ENCODE results near the gene SLC27A3.

SLC27A3 gene, protein sequence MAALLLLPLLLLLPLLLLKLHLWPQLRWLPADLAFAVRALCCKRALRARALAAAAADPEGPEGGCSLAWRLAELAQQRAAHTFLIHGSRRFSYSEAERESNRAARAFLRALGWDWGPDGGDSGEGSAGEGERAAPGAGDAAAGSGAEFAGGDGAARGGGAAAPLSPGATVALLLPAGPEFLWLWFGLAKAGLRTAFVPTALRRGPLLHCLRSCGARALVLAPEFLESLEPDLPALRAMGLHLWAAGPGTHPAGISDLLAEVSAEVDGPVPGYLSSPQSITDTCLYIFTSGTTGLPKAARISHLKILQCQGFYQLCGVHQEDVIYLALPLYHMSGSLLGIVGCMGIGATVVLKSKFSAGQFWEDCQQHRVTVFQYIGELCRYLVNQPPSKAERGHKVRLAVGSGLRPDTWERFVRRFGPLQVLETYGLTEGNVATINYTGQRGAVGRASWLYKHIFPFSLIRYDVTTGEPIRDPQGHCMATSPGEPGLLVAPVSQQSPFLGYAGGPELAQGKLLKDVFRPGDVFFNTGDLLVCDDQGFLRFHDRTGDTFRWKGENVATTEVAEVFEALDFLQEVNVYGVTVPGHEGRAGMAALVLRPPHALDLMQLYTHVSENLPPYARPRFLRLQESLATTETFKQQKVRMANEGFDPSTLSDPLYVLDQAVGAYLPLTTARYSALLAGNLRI

DNA sequence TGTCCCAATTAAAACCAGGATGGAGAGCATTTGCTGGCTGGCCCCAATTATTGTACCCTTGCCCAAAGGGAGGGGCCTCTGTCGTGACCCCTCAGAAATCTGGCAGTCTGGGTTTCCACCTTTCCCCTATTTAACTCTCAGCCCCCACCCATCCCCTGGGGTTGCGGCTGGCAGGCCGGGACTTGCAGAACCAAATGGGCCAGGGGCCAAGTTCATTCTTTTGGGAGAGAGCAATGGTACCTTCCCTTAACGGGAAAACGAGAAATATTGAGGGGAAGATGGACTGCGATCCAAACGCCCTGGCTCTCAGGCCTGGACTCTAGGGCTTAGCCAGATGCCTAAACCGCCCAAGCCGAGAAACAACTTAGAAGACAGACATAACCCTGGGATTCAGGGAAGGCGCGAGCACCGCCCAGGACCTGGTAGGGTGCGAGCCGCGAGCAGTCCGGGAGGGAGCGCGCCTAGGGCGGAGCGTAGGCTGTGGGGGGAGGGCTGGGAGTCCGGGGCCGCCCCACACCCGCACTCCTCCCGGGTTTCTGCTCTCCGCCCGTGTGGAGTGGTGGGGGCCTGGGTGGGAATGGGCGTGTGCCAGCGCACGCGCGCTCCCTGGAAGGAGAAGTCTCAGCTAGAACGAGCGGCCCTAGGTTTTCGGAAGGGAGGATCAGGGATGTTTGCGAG lies at the start of gene SLC27A3:
TSS of gene SLC27A3 (plus strand) at position 628 of the 678 bp plus-strand sequence. CDS start 91 bp downstream, outside the sequence.
- DNase-seq, result no peak

DNA sequence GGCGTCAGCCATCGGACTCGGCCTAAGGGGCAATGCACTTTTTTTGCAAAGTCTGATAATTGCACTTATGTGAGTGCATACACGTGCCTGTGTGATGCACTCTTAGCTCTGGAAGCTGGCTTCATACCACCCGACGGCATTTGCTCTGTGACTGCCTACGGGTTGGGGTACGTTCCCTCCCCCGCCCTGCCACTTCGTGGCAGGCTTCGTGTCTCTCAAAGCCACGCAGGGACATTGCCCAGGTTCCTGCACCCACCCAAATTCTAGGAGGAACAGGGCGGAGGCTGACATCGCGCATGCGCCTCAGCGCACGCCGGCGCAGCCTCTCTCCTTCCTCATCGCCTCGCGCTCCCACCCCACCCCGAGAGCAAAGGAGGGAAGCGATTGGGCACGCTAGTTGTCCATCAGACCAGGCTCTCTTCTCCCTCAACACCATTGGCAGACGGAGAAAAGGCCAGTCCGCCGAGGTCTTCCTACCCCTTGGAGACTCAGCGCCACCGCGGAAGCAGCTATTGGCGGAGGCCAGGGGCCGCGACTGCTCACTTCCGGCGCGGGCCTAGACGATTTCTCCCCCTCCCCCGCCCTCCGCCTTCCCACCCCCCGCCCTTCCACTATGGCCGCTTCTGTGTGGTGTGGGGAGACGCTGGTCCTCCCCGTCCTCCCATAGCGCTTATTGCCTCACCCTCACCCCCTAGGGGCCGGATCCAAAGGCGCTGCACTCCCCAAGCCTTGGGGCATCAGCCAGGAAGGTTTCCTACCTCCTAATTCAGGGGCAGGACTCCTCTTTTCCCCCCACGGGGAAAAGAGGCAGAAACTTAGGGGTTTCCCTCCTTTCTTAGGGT lies 47.5 kb upstream of the SLC27A3 start, which contains the start of gene INTS3:
TSS of gene INTS3 (plus strand) at position 588 of the 842 bp plus-strand sequence. CDS start 585 bp downstream, outside the sequence.
- DNase-seq, result peak; percentile 100

DNA sequence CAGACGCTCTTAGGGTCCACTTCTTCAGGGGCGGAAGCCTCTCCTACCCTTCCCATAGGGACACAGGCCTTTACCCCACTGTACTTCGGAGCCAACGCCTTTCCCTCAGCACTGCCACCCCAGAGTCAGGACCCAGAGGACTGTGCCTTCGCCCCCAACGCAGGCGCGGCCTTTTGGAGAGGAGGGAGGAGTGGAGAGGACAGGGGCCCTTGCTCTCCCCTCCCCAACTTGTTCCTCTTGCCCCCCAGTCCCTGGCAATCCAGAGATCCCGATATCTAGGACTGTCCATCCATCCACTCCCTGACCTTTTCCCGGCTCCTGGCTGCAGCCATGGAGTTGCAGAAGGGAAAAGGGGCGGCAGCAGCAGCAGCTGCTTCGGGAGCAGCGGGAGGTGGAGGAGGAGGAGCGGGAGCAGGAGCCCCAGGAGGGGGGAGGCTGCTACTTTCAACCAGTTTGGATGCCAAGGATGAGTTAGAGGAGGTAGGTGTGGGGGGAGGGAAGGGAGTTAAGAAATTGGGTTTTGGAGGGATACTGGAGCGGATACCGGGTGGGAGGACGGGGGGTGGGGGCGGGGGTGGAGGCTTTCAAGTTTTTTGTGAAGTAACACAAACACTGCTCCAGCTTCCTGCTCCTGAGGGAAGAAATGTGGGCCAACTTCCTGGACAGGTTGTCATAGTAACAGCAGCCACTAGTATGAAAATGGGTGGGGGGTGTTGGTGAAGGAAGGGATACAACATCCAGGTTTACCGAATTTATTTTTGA lies 46.7 kb upstream of the SLC27A3 start:
- DNase-seq, result peak; percentile 25

DNA sequence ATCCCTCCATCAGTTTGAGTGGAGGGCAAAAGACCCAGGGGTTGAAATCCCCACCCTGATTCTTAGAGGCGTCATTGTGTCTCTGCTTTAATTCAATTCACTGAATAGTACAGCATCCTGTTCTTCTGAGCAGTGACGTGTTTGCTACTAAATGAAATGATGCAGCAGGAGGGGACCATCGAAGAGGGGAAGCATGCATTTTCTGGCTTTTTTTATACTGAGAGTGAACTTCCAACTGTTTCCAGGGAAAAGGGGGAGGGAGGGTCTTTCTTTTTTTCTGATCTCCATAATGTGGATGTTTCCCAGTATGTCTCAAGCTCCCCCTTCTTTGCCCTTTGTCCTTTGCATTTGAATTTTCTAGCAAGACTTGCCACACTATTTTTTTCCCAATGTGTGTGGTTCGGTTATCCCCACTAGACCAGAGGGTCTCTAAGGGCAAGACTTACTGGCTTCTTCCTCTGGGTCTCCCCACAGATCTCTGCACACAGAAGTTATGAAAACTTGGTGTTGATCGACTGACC lies 44.7 kb upstream of the SLC27A3 start:
- no peak for DNase-seq

DNA sequence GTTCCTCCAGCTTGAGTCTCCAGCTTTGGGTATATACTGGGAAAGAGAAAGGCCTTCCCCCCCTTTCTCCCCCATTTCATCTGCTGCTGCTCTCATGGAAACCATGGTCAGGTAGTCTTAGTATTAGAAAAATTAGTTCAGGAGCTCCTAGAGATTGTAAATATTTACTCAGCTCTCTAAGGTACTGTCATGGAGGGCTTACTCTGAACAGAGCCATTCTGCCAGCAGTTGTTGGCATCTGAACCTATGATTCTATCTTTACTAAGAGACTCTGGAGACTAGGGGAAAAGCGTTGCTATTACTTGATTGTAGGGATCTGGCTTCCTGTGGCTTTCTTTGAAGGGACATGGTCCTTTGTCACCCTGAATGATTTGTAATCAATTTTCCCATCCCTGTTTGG lies 41.2 kb upstream of the SLC27A3 start:
- no peak for DNase-seq

DNA sequence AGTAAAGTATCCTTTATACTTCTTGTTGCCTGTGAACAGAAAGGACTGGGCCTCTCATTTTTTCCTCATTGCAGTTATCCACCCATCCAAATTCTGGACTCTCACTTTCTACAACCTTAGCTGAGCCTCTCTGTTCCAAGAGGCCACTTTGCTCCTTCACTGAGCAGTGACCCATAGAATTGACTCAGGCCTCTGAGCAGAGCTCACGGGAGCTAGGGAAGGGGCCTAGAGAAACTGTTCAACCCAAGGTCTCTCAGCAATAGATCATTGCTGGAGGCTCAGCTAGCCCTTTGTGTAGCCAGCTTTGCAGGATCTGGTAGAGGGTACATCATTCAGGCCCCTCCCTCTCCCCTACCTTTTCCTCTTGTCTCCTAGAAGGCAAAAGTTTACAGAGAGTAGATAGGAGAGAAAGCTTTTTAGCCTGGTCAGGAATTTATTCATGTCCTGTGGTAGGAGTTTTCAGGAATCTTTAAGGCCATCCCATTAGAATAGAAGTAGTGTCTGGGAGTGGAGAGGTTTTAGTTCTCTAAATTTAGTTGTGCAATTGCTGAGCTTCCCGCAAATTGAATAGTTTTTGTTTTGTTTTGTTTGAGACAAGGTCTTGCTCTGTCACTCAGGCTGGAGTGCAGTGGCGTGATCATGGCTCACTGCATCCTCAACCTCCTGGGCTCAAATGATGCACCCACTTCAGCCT lies 40.7 kb upstream of the SLC27A3 start:
- no peak for DNase-seq

DNA sequence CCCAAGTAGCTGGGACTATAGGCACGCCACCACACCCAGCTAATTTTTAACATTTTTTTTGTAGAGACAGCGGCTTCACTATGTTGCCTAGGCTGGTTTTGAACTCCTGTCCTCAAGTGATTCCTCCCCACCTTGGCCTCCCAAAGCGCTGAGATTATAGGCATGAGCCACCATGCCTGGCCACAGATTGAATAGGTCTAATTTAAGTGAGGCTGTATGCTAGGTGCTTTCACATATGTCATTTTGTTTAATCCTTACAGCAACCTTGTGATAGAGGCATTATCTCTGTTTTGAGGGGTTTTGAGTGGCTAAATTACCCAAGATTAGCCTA lies 40.2 kb upstream of the SLC27A3 start:
- no peak for DNase-seq

DNA sequence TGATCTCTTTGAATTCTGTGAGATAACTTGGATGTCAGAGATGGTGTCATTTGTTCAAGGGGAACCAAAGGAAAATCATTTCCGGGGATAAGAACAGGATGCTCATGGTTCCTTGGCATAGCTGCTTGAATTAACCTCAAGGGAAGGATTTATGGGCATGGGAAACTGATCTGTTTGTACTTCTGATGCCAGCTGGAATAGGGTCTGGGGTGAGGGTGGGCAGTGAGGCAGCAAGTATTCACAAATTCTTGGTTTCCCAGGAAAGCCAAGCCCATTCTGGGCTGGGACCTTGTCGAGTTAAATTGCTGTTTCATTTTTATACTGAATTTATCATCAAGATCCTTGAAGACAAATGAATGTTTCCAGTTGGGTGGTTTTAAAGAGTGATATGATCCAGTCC lies 33.2 kb upstream of the SLC27A3 start:
- DNase-seq, result no peak

DNA sequence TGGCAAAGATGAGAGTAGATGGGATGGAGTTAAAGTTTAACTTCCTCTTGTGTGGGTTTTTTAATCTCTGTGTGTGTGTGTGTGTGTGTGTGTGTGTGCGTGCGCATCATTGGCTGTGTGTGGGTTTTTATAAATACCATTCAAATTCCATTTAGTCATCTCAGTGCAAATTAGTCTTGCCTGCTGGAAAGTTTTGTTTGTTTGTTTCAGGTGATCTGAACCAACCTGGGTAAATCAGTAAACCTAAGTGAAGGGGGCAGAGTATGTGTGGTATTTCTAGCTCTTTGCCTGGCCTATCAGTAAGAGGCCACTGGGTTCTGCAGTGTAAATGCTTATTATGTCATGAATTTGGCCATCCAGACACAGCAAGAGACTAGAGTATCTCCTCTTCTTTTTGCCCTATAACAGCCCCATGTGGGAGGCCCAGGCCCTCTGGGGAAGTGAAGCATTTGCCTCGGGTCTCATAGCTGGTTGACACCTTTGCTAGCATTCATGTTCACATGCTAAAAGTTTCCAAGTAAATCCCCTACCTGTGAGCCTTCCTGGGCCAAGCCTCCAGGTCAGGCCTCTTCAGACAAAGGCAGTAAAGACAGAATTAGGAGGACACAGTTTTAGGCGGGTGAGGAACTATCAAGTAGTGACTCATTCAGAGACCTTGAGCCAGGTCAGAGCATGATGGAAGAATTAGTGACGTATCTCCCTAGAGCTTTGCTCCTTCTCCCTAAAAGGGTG lies 32.6 kb upstream of the SLC27A3 start:
- no peak for DNase-seq

DNA sequence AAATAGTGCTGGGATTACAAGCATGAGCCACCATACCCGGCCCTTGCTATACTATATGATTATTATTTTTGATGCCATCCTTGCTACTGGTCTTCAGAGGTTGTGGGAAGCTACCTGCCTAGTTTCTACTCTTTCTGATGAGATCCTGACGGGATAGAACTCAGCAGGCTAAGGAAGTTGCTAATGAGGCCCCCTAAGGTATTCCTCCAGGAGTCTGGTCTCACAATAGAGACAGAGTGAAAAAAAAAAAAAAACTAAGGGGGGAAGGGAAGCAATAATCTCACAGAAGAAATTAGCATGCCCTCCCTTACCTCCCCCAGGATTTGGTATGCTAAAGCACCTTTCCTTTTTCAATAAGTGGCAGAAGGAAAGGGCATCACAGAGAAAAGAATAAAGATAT lies 29.8 kb upstream of the SLC27A3 start:
- no peak for DNase-seq

DNA sequence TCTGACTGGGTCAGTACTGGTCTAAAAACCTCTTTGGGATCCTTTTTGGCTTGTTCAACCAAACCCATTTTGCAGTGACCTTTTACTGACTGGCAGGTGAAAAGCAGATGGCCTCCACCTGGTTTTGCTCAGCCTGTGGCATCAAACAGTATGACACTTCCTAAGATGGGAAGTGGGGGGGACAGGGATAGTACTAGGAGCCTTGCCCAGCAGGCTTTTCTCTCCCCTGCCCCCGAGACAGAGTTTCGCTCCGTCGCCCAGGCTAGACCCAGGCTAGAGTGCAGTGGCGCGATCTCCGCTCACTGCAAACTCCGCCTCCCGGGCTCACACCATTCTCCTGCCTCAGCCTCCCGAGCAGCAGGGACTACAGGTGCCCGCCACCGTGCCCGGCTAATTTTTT lies 29.0 kb upstream of the SLC27A3 start:
- DNase-seq, result no peak

DNA sequence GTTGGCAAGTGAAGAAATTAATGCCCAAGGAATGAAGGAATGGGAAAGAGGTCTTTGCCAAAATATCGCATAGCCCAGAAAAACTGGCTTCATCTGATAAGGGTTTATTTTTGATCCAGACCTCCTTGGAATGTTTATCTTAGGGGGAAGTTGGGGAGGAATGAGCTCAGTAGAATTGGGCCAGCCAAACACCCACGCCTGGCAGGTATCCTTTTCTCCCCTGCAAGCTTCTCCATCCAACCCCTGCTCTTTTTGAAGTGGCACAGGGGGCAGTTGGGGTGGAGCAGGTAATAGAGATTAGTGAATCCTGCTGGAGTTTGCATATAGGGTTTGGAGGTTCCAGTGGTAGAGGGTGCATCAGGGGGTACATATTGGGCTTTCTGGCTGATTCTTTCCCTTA lies 26.3 kb upstream of the SLC27A3 start:
- no peak for DNase-seq

DNA sequence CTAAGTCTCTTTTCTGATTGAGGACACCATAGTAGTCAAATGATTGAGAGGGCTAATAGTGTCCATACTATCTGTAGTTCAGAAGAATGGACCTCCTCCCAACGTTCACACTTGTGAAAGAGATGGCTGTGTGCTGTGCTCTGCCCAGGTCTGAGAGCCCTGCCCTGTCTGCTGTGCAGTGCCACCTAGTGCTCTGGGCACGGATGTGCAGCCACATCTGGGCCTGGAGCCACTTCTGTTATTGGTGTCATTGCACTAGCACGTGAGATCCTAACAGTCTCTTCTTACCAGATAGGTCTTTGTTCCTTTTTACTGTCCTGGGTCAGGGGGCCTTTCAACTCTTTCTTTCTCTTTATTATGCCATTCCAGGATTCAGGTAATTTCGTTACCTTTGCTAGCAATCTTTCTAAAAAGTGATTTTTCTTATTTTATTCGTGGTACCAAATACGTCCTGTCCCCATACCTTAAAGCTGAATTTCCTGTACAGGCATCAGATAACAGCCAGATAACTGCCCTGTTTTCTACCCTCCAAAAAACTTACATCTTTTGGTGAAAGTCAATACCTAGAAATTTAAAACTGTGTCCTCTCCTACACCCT lies 25.7 kb upstream of the SLC27A3 start:
- peak; percentile 88 for DNase-seq

DNA sequence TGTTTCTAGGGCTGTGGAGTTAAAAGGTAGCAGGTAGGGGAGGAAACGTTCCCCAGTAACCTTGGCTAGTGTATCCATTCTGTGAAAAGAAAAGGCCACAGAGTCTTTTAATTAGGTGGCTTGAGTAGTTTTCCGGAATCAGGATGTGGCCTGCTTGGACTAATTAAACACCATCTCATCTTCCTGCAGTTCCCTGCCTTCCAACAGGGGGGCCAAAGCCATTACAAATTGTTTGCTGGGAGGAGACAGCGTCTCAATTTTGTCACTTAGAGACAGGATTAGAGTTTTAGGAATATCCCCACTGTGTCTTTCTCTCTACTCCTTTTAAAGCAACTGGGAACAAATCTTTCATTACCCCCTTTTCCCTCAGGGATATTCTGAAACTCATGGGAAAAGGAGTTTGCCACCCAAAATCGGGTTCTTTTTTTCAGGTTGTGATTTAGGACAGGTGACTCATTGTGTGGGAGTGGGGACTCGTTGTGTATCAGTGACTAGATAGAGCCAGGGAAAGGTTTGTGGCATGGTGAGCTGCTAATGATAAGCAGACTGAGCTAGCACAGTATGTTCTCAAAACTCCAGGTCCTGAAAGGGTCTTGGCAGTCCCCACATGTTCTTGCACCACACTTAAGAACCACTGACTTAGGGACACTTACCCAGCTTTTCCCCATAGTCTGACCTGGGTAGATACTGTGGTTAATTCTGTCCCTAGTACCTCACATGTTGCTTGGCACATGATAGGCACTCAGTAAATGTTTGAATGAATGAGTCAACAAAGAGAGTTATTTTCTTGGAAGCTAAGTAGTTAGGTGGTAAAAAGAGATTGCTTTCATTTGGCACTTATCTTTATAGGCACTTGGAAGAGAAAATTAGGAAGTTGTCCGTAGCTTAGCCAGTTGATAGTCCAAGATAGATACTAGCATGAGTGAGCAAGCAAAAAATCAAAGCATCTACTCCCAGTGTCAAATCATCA lies 24.9 kb upstream of the SLC27A3 start:
- DNase-seq, result no peak

DNA sequence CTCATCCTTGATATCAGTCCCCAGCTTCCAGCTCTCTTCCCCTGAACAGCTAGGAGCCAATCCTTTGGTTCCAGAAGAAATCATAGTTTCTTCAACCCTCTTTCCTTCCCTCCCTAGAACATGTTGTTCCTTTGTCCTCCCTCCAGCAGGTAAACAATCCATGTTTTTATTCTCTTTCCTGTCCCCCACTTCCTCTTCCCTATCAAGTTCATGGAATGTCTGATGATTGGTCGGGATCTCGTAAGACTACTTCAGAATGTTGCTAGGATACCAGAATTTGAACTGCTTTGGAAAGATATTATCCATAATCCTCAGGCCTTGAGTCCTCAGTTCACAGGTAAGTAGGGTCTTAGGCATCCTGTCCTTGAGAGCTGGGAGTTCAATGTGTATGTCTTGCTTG lies 23.1 kb upstream of the SLC27A3 start:
- DNase-seq, result no peak

DNA sequence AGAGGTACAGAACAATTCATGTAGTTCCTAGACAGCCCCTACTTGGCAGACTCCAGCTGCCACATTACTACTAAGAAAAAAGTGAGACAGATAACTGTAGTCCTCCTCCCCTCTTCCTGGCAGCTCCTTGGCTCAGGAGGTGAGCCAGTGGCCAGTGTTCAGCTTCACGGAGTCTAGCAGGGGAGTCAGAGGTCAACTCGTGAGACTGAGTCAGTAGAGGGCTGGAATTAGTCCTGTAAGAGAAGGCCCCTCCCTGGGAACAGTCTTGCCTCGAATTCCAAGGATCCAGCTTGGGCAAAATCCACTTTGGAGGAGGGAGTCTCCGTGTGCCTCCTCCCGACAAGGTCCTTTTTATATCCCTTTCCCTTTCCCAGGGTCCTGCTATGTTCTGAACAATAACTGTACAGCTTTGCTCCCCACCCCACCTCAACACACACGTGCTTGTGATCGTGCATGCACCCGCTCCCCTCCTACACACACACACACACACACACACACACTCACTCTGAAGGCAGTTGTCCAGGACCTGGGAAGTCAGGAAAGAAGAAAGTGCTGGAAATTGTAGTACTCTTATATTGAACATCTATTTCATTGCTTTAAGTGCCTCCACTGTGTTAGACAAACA lies 22.5 kb upstream of the SLC27A3 start:
- DNase-seq, result no peak

DNA sequence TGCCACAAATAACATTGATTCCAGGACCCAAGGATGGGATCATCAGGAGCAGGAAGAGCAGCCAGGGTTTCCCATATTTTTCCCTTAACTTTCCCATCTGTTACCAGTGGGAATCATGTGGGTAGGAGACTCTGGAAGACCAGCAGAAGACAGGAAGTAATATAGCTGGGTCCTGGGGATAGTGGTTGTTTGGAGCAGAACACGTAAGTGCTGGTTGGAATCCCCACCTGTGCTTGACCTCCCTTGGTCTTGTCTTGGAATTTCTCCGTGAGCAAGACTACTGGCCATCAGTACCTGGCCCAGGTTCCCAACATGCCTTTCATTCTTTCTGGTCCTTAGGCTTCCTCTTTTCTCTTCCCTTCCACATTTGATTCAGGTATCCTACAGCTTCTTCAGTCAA lies 20.9 kb upstream of the SLC27A3 start:
- DNase-seq, result no peak

DNA sequence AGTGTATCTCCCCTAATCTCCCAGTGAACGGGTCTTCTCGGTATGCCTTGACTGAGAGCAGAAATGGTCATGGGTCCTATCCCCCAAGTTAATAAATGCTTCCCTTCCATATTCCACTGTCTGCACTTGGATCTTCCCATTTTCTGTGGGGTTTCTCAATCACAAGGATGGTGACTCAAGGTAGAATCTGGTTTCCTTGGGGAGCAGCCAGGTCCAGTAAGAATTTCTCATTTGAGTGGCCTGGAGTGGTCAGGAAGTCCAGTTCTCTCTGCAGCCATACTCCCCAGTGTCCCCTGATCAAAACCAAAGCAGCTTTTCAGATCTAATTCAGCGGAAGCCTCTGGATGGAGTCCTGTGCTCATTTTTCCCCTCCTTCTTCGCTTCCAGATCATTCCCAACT lies 14.8 kb upstream of the SLC27A3 start:
- no peak for DNase-seq
